ENCODE results near the gene RHBDF1. TPM values are rescaled to one million over a fixed set of nuclear protein-coding genes. Genes with fewer than 3 reads are reported as not detected.

RHBDF1 gene
- total and polyA plus RNA-seq, 2 of the 13 experiments (the other 11 are each of a cell fraction or from before 2014, with no cell fraction given): 5.4 to 26.9 TPM

DNA sequence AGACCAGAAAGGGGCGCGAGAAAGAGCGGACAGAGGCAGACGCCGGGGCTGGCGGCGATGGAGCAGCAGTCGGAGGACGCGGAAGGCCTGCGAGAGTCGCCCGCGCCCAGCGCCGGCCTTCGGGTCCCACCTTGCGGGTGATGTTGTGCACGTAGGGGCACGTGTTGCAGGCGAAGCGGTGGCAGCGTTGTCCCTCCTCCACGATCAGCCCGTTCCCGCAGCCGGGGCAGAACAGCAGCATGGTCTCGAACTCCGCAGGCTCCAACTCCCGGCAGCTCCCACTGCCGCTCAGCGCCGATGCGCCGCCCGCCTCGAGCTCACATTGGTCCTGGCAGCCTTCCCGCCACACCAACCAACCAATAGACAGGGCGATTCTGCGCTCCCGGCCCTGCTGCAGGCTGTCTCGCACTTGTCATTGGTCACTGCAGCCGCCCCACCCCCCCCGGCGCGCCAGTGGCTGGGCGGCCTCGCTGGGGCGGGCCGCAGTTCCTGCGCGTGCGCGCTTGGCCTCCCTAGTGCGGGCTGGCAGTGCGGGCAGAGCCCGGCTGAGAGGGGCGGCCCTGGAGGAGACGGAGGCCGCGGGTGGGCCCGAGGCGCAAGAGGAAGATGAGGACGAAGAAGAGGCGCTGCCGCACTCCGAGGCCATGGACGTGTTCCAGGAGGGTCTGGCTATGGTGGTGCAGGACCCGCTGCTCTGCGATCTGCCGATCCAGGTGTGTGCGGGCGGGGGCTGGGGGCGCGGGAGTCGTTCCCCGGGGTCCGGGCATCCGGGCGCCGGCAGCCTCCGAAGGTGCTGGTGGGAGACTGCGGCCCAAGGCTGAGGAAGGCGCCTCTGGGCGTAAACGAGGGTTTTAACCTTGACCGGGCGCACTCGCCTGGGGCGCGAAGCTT is 18.8 kb downstream of the RHBDF1 start, which contains the start of the genes POLR3K and SNRNP25 (continued):
- TF ChIP-seq, protein P1, sequence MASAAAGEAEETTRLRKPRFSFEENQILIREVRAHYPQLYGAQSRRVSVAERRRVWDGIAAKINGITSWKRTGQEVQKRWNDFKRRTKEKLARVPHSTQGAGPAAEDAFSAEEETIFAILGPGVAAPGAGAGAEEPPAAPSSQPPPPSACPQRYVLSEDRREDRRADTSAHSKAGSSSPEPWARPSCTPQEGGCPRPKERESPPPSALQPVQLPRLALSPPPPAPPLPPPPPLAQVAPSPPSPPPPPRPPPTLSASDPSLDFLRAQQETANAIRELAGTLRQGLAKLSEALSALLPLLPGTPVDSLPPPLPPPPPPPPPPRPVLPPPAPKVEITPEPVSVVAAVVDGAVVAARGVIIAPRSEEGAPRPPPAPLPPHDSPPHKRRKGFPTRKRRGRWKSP (CRISPR knock-in tag; IDR thresholded peaks at IDR 0.05): peak; percentile 86
- TF ChIP-seq ZNF225 (CRISPR knock-in tag; IDR thresholded peaks at IDR 0.05) (0 out of 2 replicates have a peak, but pooled peaks have one; percentile 71), JARID2 (CRISPR knock-in tag; IDR thresholded peaks at IDR 0.05; ENCODE audit: insufficient replicate concordance) (no peak), ZNF709 (CRISPR knock-in tag; IDR thresholded peaks at IDR 0.05) (peak; percentile 80), CHD4 (IDR thresholded peaks at IDR 0.05; ENCODE audit: borderline replicate concordance, low read length) (no peak), ZNF101 (CRISPR knock-in tag; IDR thresholded peaks at IDR 0.05; ENCODE audit: borderline replicate concordance, low read depth) (no peak), PHF5A (CRISPR knock-in tag; IDR thresholded peaks at IDR 0.05; ENCODE audit: low read depth, unreplicated experiment) (no peak), ZFP82 (CRISPR knock-in tag; IDR thresholded peaks at IDR 0.05; ENCODE audit: borderline replicate concordance) (0 out of 2 replicates have a peak, but pooled peaks have one; percentile 92), RFX5 (IDR thresholded peaks at IDR 0.05; ENCODE audit: low read depth, low read length) (peak; percentile 54), DMAP1 (CRISPR knock-in tag; IDR thresholded peaks at IDR 0.05) (peak; percentile 70), SPEN (CRISPR knock-in tag; IDR thresholded peaks at IDR 0.05; ENCODE audit: low read depth) (peak; percentile 29), ZNF24 (IDR thresholded peaks at IDR 0.05) (no peak), ARID3A (IDR thresholded peaks at IDR 0.05; ENCODE audit: low read depth, low read length) (no peak), NCOA5 (CRISPR knock-in tag; IDR thresholded peaks at IDR 0.05) (no peak), LCORL (IDR thresholded peaks at IDR 0.05) (no peak), LCORL (CRISPR knock-in tag; IDR thresholded peaks at IDR 0.05) (peak; percentile 68)
- TF ChIP-seq, protein P2, sequence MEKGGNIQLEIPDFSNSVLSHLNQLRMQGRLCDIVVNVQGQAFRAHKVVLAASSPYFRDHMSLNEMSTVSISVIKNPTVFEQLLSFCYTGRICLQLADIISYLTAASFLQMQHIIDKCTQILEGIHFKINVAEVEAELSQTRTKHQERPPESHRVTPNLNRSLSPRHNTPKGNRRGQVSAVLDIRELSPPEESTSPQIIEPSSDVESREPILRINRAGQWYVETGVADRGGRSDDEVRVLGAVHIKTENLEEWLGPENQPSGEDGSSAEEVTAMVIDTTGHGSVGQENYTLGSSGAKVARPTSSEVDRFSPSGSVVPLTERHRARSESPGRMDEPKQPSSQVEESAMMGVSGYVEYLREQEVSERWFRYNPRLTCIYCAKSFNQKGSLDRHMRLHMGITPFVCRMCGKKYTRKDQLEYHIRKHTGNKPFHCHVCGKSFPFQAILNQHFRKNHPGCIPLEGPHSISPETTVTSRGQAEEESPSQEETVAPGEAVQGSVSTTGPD (CRISPR knock-in tag; IDR thresholded peaks at IDR 0.05): no peak
- TF ChIP-seq, protein P3, sequence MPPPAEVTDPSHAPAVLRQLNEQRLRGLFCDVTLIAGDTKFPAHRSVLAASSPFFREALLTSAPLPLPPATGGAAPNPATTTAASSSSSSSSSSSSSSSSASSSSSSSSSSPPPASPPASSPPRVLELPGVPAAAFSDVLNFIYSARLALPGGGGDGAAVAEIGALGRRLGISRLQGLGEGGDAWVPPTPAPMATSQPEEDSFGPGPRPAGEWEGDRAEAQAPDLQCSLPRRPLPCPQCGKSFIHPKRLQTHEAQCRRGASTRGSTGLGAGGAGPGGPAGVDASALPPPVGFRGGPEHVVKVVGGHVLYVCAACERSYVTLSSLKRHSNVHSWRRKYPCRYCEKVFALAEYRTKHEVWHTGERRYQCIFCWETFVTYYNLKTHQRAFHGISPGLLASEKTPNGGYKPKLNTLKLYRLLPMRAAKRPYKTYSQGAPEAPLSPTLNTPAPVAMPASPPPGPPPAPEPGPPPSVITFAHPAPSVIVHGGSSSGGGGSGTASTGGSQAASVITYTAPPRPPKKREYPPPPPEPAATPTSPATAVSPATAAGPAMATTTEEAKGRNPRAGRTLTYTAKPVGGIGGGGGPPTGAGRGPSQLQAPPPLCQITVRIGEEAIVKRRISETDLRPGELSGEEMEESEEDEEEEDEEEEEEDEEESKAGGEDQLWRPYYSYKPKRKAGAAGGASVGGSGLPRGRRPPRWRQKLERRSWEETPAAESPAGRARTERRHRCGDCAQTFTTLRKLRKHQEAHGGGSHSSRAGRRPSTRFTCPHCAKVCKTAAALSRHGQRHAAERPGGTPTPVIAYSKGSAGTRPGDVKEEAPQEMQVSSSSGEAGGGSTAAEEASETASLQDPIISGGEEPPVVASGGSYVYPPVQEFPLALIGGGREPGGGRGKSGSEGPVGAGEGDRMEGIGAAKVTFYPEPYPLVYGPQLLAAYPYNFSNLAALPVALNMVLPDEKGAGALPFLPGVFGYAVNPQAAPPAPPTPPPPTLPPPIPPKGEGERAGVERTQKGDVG (CRISPR knock-in tag; IDR thresholded peaks at IDR 0.05; ENCODE audit: borderline replicate concordance): 0 out of 2 replicates have a peak, but pooled peaks have one; percentile 57
- TF ChIP-seq, protein P4, sequence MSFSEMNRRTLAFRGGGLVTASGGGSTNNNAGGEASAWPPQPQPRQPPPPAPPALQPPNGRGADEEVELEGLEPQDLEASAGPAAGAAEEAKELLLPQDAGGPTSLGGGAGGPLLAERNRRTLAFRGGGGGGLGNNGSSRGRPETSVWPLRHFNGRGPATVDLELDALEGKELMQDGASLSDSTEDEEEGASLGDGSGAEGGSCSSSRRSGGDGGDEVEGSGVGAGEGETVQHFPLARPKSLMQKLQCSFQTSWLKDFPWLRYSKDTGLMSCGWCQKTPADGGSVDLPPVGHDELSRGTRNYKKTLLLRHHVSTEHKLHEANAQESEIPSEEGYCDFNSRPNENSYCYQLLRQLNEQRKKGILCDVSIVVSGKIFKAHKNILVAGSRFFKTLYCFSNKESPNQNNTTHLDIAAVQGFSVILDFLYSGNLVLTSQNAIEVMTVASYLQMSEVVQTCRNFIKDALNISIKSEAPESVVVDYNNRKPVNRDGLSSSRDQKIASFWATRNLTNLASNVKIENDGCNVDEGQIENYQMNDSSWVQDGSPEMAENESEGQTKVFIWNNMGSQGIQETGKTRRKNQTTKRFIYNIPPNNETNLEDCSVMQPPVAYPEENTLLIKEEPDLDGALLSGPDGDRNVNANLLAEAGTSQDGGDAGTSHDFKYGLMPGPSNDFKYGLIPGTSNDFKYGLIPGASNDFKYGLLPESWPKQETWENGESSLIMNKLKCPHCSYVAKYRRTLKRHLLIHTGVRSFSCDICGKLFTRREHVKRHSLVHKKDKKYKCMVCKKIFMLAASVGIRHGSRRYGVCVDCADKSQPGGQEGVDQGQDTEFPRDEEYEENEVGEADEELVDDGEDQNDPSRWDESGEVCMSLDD (CRISPR knock-in tag; IDR thresholded peaks at IDR 0.05; ENCODE audit: borderline replicate concordance): no peak

All from HepG2 (cell line).